NCI-H748 treated with DMSO at 0.1 percent for 48 hours (cell line): ENCODE data around the gene LRPAP1.
"Not testable (repeated sequence)": the region's sequence is repeated elsewhere in the genome, so short reads cannot be mapped to it uniquely, and the experiment has no call there.

Experiments
- DNase-seq: peaks from one replicate; lab custom pipeline; 2025; lab: John Stamatoyannopoulos, UW

Gene LRPAP1, protein sequence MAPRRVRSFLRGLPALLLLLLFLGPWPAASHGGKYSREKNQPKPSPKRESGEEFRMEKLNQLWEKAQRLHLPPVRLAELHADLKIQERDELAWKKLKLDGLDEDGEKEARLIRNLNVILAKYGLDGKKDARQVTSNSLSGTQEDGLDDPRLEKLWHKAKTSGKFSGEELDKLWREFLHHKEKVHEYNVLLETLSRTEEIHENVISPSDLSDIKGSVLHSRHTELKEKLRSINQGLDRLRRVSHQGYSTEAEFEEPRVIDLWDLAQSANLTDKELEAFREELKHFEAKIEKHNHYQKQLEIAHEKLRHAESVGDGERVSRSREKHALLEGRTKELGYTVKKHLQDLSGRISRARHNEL

DNA sequence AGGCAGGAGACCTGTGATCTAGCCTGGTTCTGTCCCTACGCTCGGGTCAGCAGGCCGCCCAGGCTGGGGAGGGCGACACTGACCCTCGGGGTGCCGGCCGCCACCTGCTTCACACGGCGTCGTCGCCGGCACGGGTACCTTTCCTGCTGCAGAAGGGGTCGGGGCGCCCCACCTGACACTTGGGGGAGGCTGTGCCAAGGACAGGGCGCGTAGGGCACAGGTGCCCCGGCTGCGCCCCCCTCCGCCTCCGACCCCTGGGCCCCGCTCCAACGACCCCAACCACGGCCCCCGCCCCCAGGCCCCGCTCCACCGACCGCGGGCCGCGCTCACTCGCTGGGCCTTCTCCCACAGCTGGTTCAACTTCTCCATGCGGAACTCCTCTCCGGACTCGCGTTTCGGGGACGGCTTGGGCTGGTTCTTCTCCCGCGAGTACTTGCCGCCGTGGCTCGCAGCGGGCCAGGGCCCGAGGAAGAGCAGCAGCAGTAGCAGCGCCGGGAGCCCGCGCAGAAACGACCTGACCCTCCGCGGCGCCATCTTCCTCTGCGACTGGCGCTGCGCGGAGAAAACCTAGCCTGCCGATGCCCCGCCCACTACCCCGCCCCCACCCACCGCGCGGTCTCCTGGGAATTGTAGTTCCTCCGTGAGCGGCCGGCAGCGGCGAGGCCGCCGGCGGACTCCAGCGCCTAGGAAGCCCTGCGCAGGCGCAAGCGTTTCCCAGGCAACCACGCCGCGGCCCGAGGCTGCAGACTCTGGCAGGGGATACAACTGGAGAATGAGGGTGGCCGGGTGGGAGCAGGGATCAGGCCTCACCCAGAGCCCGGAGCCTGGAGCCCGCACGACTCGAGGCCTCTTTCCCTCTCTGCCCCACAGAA lies at the start of gene LRPAP1:
LRPAP1 (minus strand) TSS at position 544 of the 872 bp plus-strand sequence; CDS start at position 534, 10 bp downstream.
- DNase-seq: peak; percentile 15

DNA sequence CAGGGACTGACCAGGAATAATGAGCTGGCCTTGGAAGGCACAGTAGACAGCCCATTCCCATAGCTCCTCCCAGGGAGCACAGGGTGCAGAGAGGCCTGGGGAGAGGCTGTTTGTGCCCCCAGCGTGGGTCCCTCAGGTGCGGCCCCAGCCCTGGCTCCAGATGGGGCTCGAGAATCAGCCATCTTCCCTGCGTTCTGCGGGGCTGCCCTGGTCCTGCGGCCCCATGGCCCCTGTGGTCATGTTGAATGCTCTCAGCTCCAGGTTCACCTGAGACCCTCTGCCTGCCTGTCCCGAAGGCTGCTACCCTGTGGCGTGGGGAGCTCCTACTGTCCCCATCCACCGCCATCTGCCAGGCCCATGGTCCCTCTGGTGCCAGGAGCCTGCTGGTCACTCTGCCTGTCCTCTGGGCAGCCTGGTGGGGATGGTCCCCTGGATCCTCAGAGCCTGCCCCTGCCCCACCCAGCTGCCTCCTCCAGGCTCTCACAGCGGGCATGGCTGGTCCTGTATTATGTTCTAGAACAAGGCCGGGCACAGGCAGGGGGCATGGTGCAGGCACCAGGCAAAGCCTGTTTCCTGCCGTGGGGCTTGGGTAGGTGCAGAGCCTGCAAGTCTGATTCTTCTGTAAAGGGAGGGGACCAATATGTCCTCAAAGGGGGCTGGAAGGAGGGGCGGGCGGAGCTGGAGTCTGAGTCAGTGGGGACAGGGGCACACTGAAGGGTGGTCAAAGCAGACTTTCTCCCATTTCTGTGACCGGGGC lies 49.3 kb upstream of the LRPAP1 start:
- DNase-seq: not testable (repeated sequence)

DNA sequence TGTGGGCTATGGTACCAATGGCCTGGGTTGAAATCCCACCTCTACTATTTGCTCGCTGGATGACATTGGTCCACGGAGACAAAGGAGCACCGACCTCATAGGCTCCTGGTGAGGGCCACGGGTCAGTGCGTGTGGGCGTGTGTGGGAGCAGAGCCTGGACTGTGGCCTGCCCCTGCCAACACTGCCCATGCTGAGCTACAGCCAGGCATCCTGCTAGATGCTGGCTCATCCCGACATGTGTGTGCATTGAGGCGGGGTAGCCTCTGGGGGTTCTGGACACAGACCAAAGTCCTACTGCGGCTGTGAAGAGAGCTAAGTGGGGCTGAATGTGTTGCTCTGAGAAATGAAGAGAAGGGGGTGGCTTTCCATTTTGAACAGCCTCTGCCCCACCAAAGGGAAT lies 48.6 kb upstream of the LRPAP1 start:
- not testable (repeated sequence) for DNase-seq

DNA sequence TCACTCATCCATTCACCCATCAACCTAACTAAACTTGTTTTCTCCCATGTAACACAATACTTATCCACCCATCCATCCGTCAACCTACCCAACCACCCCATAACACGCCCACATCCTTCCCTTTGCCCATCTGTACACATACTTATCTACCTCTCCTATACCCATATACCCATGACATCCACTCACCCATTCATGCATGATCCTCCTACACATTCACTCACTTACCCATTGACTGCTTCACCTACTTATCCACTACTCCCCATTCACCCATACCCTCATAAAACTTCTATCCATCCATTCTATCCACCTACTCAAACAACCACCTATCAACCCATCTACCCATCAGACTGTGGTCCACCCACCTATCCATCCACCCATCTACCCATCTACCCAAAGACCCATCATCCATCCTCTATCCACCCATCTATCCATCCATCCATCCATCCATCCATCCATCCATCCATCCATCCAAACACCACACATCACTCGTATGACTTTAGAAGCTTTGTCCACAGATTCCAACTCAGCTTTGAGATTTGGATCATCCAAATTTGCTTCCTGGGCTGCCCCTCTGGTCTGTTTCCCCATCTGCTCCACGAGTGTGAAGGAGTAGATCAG lies 46.4 kb upstream of the LRPAP1 start:
- DNase-seq: not testable (repeated sequence)

DNA sequence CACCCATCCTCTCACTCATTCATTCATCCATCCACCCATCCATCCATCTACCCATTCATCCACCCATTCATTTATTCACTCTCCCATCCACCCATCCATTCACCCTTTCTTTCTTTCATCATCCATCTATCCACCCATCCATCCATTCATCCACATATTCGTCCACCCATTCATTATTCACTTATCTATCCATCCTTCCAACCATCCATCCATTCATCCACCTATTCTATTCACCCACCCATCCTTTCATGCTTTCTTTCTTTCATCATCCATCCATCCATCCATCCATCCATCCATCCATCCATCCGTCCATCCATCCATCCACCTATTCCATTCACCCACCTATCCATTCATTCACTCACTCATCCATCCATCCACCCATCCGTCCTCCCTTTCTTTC lies 45.8 kb upstream of the LRPAP1 start:
- DNase-seq: not testable (repeated sequence)

DNA sequence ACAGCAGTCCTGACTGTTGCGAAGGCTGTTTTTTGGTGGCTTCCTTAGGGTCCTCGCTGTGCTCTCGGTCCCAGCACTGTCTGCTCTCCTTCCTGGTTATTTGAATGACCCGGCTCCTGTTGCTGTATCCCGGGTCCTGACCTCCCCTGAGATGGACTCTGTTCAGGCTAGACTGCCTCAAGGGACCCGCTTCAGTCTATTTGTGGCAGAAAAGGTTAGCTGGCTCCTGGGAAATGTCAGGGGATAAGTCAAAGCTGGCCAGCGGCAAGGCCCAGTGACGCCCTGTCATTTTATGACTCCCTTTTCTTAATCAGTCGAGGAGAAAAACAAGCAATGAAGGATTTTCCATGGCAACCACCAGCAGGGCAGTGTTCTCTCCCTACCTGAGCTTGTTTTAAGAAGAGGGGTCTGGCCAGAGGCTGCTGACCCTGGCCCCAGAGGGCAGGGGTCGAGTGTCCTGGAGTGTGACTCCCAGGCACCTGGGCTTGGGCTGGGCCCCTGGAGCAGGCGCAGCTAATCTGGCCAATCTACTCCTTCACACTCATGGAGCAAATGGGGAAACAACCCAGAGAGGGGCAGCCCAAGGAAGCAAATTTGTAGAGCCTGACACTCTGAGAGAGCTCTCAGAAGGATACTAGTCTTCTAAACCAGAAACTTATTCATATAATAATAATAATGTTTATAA lies 45.1 kb upstream of the LRPAP1 start:
- DNase-seq: not testable (repeated sequence)

DNA sequence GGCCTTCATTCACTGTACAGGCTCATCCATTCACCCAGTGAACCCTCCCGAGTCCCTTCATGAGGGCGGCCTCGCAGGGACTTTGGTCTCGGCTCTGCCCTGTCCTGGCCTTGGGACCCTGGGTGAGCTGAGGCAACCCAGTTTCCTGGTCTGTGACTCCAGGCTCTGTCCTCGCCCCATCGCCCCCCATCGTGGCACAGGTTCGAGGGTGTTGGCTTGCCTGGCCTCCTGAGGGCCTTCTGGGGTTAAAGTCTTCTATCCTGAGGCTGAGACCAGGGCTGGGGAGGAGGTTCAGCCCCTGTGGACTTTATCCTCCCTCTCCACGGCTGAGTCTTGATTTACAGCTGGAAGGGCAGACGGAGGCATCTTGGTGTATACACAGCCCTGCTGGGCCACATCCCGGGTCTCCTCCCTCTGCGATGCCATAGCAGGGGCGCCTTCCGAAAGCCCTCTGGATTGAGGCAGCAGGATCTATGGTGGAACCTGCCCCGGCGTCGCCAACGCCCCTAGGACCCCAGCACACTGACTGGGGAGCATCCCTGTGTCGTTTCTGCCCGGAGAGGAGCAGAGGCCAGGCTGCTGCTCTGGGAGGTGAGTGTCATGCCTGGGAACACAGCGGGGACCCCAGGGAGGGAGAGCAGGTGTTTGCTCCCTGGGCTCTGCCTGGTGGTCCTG lies 44.4 kb upstream of the LRPAP1 start:
- DNase-seq: not testable (repeated sequence)

DNA sequence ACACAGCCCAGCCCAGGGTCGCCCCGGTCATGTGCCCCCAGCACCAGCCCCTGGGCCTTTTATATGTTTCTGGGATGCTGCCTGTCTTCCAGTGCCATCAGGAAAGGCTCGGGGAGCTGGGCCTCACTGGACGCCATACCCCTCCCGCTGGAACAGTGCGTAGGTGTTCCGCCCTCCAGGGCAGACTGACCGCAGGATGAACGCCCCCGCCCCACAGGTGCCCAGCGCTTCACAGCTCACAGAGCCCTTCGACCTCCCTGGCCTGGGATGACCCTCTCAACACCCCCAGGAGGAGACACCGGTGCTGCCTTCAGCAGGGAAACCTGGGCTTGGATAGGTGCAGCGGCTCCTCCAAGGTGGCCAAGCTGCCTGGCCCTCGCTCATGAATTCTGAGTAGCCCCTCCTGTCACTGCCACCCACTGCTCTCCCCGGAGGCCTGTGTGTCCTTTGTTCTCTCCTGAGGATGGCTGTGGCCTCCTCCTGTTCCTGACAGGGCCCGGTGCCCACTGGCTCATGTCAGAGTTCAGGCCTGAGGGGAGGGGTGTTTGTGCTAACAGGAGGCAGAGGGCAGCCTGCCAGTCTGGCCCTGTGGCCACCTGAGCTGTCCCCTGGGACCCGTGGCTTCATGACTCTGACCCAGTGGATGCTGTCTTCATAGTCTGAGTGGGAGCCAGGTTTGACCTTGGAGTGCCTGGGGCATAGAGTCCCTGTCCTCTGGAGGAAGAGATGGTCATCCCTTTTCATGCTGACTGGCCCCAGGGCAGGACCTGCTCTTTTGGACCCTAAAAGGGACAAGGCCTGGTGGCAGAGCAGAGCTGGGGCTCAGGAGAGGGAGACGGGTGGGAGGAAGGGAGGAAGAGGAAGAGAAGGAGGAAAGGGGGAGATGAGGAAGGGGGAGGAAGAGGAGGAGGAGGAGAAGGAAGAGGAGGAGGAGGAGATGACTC lies 43.5 kb upstream of the LRPAP1 start:
- not testable (repeated sequence) for DNase-seq

DNA sequence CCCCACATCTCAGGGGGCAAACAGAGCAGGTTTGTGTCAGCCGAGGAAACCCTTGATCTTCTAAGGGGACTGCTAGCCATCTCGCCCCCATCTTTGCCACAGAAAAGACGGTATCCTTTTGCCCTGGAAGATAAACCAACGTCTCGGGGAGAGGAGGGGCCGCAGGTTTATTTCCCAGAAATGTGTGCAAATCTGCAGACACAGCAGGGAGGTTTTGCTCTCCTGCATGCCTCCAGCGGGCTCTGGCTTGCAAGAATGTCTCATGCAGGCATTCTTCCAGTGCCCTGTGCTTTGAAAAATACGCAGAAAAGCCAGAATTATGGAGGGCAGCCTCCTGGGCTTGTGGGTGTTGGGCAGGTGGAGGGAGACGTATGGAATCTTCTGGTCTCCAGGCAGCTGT lies 42.6 kb upstream of the LRPAP1 start:
- not testable (repeated sequence) for DNase-seq

DNA sequence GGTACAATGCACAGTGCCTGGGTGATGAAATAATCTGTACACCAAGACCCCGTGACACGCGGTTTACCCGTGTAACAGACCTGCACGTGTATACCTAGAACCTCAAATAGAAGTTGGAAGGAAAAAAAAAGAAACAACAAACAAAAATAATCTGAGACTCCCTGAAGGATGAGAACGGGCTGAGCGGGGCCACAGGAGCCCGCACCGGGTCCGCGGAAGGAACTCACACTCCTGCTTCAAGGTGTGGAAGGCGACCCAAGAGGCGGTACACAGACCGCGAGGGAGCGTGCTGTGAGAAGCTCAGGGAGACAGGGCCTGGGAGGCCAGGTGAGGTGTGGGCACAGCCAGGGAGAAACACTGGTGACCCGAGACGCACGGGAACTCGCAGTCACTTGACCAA lies 42.1 kb upstream of the LRPAP1 start:
- DNase-seq: not testable (repeated sequence)

DNA sequence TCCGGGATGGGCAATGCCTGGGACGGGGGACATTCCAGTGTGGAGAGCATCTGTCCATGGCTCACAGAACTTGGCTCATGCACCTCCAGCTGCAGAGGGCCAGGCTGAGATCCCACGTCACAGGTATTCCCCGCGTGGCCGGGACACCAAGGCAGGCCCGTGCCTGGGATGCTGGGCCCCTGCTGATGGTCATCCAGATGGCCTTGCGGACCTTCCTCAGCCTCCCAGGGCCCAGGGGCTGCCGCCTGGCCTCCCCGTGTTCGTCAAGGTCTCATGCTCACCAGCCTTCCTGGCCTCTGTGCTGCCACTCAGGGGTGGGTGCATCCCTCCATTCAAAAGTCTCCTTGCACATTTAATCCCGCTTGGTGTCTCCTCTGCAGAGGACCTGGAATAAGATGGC lies 40.9 kb upstream of the LRPAP1 start:
- DNase-seq: no peak

DNA sequence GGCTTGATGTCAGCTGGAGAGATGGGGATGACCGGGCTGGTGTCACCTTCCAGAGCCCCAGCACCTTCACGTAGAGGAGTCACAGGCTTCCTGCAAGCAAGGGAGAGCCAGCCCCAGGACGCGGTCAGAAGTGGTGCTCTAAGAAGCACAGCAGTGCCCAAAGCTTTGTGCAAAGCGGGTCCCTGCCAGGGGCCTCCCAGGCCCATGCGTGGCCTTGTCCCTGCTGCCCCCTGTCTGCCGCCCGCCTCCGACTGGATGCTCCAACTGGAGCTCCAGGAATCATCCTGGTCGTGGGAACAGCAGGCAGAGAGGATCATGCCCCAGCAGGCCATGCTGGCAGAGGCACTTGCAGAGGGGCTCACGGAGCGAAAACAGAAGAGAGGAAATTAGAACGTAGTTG lies 40.1 kb upstream of the LRPAP1 start:
- DNase-seq: no peak

DNA sequence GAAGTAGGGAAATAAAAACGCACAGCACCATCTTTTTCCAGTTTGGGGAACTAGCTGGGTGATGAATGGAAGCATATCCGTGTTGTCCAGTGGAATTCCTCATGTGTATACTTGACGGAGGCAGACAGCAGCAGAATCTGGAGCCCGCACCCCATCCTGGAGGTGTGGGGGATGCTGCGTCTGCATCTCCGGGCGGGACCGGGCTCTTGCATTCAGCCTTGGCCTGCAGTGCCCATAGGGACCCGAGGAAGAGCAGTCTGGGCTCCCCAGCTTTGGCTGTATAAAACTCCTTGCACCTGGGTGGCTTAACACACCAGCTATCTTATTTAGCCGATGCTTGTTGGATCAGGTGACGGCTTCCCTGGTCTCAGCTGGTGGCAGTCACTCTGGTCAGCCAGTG lies 39.7 kb upstream of the LRPAP1 start:
- DNase-seq: no peak

DNA sequence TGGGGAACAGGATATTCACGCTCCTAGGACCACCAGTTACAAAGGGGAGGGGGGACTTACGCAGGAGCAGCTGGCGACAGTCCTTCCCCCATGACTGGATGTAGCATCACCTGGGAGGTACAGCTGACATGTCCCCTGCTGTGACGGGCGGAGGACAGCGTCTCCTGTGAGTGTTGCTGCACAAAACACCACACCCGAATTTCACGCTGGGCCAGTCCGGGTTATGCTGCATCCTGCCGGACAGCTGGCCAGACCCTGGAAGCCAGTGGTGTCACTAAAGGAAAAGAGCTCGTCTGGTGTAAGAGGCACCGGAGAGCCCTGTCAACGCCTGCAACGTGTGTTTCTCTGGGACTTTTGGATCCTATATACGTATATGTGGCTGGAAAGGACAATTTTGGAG lies 38.7 kb upstream of the LRPAP1 start:
- not testable (repeated sequence) for DNase-seq

DNA sequence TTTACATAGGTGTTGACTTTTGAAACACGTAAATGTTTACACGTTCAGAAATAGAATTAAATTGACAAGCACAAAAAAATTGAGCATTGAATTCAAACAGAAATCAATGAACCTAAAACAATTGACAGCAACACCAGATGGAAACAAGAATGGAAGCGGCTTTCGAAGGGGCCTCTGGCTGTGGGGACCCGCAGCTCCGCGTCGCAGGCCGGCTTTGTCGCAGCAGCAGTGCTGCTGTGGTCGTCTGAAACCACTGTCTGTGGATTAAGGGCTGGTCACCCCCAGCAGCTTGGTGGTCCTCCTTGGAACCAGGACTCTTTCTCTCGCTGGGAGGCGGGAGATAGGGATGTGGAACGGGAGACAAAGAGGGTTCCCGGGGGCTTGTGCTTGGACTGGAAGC lies 37.4 kb upstream of the LRPAP1 start:
- DNase-seq: not testable (repeated sequence)

DNA sequence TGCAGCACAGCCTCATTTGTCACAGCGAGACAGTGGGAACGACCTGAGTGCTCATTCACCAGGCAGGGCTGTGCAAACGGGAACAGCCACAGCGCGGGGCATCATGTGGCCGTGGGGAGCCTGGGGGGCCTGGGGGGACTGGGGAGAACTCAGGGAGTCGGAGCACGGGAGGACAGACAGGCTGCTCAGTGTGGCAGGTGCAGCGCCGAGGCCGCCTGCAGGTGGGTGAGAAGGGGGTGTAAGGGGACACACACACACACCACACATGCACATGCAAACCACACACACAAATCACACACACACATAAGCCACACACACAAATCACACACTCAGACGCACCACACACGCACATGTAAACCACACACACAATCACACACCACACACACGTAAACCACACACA lies 34.5 kb upstream of the LRPAP1 start:
- DNase-seq: not testable (repeated sequence)

DNA sequence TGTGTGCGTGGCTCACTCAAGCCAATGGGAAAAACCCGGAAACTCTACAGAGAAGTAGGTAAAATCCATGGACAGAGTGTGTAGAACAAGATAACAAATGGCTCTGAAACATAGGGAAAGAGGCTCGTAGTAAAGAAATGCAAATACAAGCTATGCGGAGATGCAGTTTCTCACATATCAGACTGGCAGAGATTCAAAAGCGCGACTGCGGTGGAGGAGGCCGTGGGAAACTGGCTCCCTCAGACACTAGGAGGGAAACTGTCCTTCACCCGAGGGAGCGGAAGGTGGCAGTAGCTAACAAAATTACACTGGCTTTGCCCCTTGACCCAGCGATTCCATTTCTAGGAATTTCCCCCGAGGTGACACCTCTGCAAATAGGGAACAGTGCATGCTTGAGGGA lies 34.1 kb upstream of the LRPAP1 start:
- DNase-seq: not testable (repeated sequence)

DNA sequence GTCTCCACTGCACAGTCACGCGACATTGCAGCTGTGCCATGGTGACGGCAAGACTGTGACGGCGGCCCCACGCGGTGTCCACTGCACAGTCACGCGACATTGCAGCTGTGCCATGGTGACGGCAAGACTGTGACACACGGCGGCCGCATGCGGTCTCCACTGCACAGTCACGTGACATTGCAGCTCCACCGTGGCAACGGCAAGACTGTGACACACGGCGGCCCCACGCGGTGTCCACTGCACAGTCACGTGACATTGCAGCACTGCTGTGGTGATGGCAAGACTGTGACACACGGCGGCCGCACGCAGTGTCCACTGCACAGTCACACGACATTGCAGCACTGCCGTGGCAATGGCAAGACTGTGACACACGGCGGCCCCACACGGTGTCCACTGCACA lies 32.7 kb upstream of the LRPAP1 start:
- DNase-seq: not testable (repeated sequence)

DNA sequence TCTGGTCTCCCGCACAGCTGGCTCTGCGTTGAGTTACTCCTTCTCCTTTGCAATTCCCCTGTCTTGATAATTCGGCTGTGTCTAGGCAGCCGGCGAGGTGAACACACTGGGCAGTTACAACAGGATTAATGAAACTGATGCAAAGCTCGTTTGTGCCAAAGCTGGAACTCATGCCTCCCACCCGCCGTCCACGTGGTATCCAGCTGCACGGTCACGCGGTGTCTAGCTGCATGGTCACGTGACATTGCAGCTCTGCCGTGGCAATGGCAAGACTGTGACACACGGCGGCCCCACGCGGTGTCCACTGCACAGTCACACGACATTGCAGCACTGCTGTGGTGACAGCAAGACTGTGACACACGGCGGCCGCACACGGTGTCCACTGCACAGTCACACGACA lies 31.2 kb upstream of the LRPAP1 start:
- no peak for DNase-seq
